ENCODE measurements around the gene MYH11. TPM values are rescaled to one million over a fixed set of nuclear protein-coding genes. Genes with fewer than 3 reads are reported as not detected.

The MYH11 gene
- total and polyA plus RNA-seq, 2 of the 13 experiments (the other 11 are each of a cell fraction or from before 2014, with no cell fraction given) = not detected

GRCh38 chr16:15699819-15700218 lies 157.0 kb downstream of the MYH11 start:
- Histone ChIP-seq H3K9ac (ENCODE audit: insufficient read depth, low read depth, low read length) (no peak overlapping the region), H3K9me3 (ENCODE audit: low read length) (no peaks in the 10 kb centered on the region), H3K4me3 (replicated peaks in 1 of 3; ENCODE audit: insufficient read depth in 1 of 3, low read depth in 2 of 3, low read length in 3 of 3) (no peak overlapping the region), H3K4me1 (ENCODE audit: insufficient read depth, low read length) (no peaks in the 10 kb centered on the region), H3K4me2 (ENCODE audit: low read depth, low read length) (no peak overlapping the region), H3K27ac (ENCODE audit: extremely low read length, insufficient read depth, low read length) (no peak overlapping the region), H3K36me3 (replicated peaks in 1 of 2; ENCODE audit: control insufficient read depth in 1 of 2, insufficient read depth in 2 of 2, low read length in 2 of 2) (peaks cover 44 to 70% of the 10 kb centered on the region in 2 experiments), H4K20me1 (ENCODE audit: insufficient read depth, low read length) (no peaks in the 10 kb centered on the region), H3K27me3 (ENCODE audit: control insufficient read depth in 1 of 2, insufficient read depth in 2 of 2, low read length in 2 of 2) (no peaks in the 10 kb centered on the region), H2AFZ (ENCODE audit: low read length) (no peak overlapping the region), H3K79me2 (ENCODE audit: insufficient read depth, low read length) (no peaks in the 10 kb centered on the region)
- no peak for ATAC-seq
- TF ChIP-seq ZNF512 (CRISPR knock-in tag; IDR thresholded peaks at IDR 0.05) (no peak), IRF1 (CRISPR knock-in tag; IDR thresholded peaks at IDR 0.05; ENCODE audit: low read depth) (no peak), LCORL (IDR thresholded peaks at IDR 0.05) (no peak), LCORL (CRISPR knock-in tag; IDR thresholded peaks at IDR 0.05) (no peak), SIN3A (IDR thresholded peaks at IDR 0.05; ENCODE audit: borderline replicate concordance, low read depth, low read length) (no peak), ZBTB7A (CRISPR knock-in tag; IDR thresholded peaks at IDR 0.05) (no peak)
- no peak for DNase-seq (ENCODE audit: low spot score)
- POLR2A ChIA-PET = no interaction called here
- intact Hi-C loops (cut with micrococcal nuclease; ENCODE audit: unreplicated experiment) (loop anchor here (5.0 kb wide), 2 partner anchors 58 to 163 kb away; partner anchors contain the start of gene MARF1), in situ Hi-C loops (cut with HindIII; ENCODE audit: extremely low pct_ligation_motif_present, low pct_unique_long_range_greater_than_20kb) (loop anchor here (5.0 to 10.0 kb wide), 2 partner anchors 188 to 275 kb away; no protein-coding TSS in a partner anchor)
- WGBS (ENCODE audit: low lambda C conversion rate) = 97% methylated on average over 12 of the region's 12 CpGs
- no peak for FAIRE-seq
- no TSS peak for BruUV-seq (replicated peaks)
- CTCF ChIA-PET (ENCODE audit: low intra/inter-chr PET ratio, low total read pairs) = no interaction called here

GRCh38 chr16:15694499-15694898 lies 162.3 kb downstream of the MYH11 start:
- H3K9me3 ChIP-seq (ENCODE audit: low read length) = no peaks in the 10 kb centered on the region

More at GRCh38 chr16:15694499-15694898, 162.3 kb downstream of the MYH11 start:
- intact Hi-C loops (cut with micrococcal nuclease; ENCODE audit: unreplicated experiment) = no loop called here
- ATAC-seq (no peak), DNase-seq (ENCODE audit: low spot score) (no peak), FAIRE-seq (no peak)
- H3K4me3 ChIP-seq (replicated peaks in 1 of 3; ENCODE audit: insufficient read depth in 1 of 3, low read depth in 2 of 3, low read length in 3 of 3) = no peak overlapping the region
- no peak overlapping the region for H3K4me2 ChIP-seq (ENCODE audit: low read depth, low read length)
- no TSS peak for BruUV-seq (replicated peaks)
- H3K4me1 ChIP-seq (ENCODE audit: insufficient read depth, low read length) = no peaks in the 10 kb centered on the region
- H3K9ac ChIP-seq (ENCODE audit: insufficient read depth, low read depth, low read length) = no peak overlapping the region
- H2AFZ ChIP-seq (ENCODE audit: low read length) = no peak overlapping the region
- H3K27ac ChIP-seq (ENCODE audit: extremely low read length, insufficient read depth, low read length) = no peak overlapping the region
- no peaks in the 10 kb centered on the region for H4K20me1 ChIP-seq (ENCODE audit: insufficient read depth, low read length)
- TF ChIP-seq NFAT5 (CRISPR knock-in tag; IDR thresholded peaks at IDR 0.05) = no peak
- in situ Hi-C loops (cut with HindIII; ENCODE audit: extremely low pct_ligation_motif_present, low pct_unique_long_range_greater_than_20kb) = no loop called here
- no peaks in the 10 kb centered on the region for H3K27me3 ChIP-seq (ENCODE audit: control insufficient read depth in 1 of 2, insufficient read depth in 2 of 2, low read length in 2 of 2)
- H3K79me2 ChIP-seq (ENCODE audit: insufficient read depth, low read length) = no peaks in the 10 kb centered on the region
- WGBS (ENCODE audit: low lambda C conversion rate) = 92% methylated on average over 5 of the region's 5 CpGs
- H3K36me3 ChIP-seq (replicated peaks in 1 of 2; ENCODE audit: control insufficient read depth in 1 of 2, insufficient read depth in 2 of 2, low read length in 2 of 2) = peaks cover 64 to 89% of the 10 kb centered on the region in 2 experiments
- POLR2A ChIA-PET = no interaction called here
- CTCF ChIA-PET (ENCODE audit: low intra/inter-chr PET ratio, low total read pairs) = no interaction called here

Data from HepG2 (cell line).